Calu3 (cell line): ENCODE data around the gene ARMH3. TPM values are rescaled to one million over a fixed set of nuclear protein-coding genes. Genes with fewer than 3 reads are reported as not detected.

Experiments used
- BruUV-seq: library from RNA; stranded (reverse); fragments of 400-500 nt; replicated peaks from 2 replicates; lab custom pipeline; 2021; lab: Mats Ljungman, UMichigan
- CTCF ChIA-PET: fragments of 300-600 bp; sonication (Branson Sonifier 250); formaldehyde crosslinking; loops from one replicate; lab custom pipeline; 2022; ENCODE audit warnings: antibody characterized with exemption; lab: Charles Lee
- DNase-seq: peaks from one replicate; pipeline ENCODE4 v3.0.0; 2022
- H3K27ac Mint-ChIP-seq: one replicate; pipeline ENCODE4 v1.8.0; 2022; ENCODE audit warnings: mixed read lengths; ENCODE audit not compliant: unreplicated experiment
- H3K27me3 Mint-ChIP-seq: one replicate; pipeline ENCODE4 v1.8.0; 2022; ENCODE audit warnings: mixed read lengths; ENCODE audit not compliant: unreplicated experiment
- H3K36me3 Mint-ChIP-seq: one replicate; pipeline ENCODE4 v1.8.0; 2022; ENCODE audit warnings: mild to moderate bottlenecking, moderate library complexity, mixed read lengths; ENCODE audit not compliant: insufficient read depth, unreplicated experiment
- H3K4me1 Mint-ChIP-seq: one replicate; pipeline ENCODE4 v1.8.0; 2022; ENCODE audit warnings: mild to moderate bottlenecking, low read depth, mixed read lengths; ENCODE audit not compliant: unreplicated experiment
- H3K4me3 Mint-ChIP-seq: one replicate; pipeline ENCODE4 v1.8.0; 2022; ENCODE audit warnings: mild to moderate bottlenecking, low read depth, moderate library complexity, mixed read lengths; ENCODE audit not compliant: unreplicated experiment
- H3K9me3 Mint-ChIP-seq: one replicate; pipeline ENCODE4 v1.8.0; 2022; ENCODE audit warnings: low read depth, mixed read lengths; ENCODE audit not compliant: unreplicated experiment
- intact Hi-C: fragments of 100-400 bp; cut with micrococcal nuclease; formaldehyde crosslinking; loops from one replicate; pipeline ENCODE4 v1.10.0; 2022; ENCODE audit not compliant: unreplicated experiment
- total RNA-seq: library from RNA; stranded (reverse); gene quantifications from 2 replicates; pipeline ENCODE4 v1.2.3, GENCODE V29; 2022
- TF ChIP-seq, protein P1 (sequence below): fragments of 200-600 bp; IDR thresholded peaks from one replicate; pipeline ENCODE4 v1.8.0; 2022; ENCODE audit warnings: antibody characterized with exemption; ENCODE audit not compliant: unreplicated experiment

Gene ARMH3
- total RNA-seq, 1 experiment from 2014 or later, result 14.1 TPM

GRCh38 chr10:101959346-101959916, 96.5 kb downstream of the ARMH3 start:
- CTCF ChIA-PET, result no interaction called here
- DNase-seq, result no peak
- Mint-ChIP-seq H3K4me3 (no peak overlapping the region), H3K27me3 (no peaks in the 10 kb centered on the region), H3K36me3 (no peaks in the 10 kb centered on the region), H3K4me1 (no peaks in the 10 kb centered on the region), H3K27ac (no peak overlapping the region), H3K9me3 (no peaks in the 10 kb centered on the region)
- intact Hi-C loops, result no loop called here
- no TSS peak for BruUV-seq
- TF ChIP-seq, protein P1, sequence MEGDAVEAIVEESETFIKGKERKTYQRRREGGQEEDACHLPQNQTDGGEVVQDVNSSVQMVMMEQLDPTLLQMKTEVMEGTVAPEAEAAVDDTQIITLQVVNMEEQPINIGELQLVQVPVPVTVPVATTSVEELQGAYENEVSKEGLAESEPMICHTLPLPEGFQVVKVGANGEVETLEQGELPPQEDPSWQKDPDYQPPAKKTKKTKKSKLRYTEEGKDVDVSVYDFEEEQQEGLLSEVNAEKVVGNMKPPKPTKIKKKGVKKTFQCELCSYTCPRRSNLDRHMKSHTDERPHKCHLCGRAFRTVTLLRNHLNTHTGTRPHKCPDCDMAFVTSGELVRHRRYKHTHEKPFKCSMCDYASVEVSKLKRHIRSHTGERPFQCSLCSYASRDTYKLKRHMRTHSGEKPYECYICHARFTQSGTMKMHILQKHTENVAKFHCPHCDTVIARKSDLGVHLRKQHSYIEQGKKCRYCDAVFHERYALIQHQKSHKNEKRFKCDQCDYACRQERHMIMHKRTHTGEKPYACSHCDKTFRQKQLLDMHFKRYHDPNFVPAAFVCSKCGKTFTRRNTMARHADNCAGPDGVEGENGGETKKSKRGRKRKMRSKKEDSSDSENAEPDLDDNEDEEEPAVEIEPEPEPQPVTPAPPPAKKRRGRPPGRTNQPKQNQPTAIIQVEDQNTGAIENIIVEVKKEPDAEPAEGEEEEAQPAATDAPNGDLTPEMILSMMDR, result no peak

DNA sequence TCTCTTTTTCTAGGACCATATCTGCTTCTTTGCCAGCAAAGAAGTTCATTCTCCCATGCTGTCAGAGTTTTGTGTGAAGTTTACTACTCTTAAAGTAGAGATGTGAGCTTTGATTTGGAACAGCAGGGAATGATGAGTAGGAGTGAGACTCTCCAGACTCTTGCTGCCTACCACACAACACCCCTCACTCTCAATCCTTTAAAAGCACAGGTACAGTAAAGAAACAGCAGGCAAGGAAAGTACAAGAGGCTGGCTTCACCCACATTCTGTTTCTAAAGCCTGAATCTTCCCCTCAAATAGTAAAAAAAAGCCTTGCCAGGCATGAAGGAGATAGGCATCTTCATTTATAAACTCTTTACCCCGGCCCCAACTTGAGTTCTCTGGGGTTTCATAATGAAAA, 97.3 kb downstream of the ARMH3 start:
- CTCF ChIA-PET, result no interaction called here
- Mint-ChIP-seq H3K36me3 (no peaks in the 10 kb centered on the region), H3K27me3 (no peaks in the 10 kb centered on the region), H3K9me3 (no peaks in the 10 kb centered on the region), H3K27ac (no peak overlapping the region), H3K4me1 (no peaks in the 10 kb centered on the region), H3K4me3 (no peak overlapping the region)
- DNase-seq, result no peak
- intact Hi-C loops, result no loop called here
- BruUV-seq, result no TSS peak
- TF ChIP-seq, protein P1, result no peak

- CTCF ChIA-PET, result interaction anchor here (0.6 kb wide), 1 partner anchor 98 kb away, joined by 3 read pairs; no protein-coding TSS in a partner anchor
Observed at GRCh38 chr10:101956898-101957297, 99.1 kb downstream of the ARMH3 start.

GRCh38 chr10:101956117-101956516, 99.9 kb downstream of the ARMH3 start:
- TF ChIP-seq, protein P1, result no peak
- Mint-ChIP-seq H3K27ac (no peak overlapping the region), H3K4me3 (no peak overlapping the region), H3K27me3 (no peaks in the 10 kb centered on the region), H3K4me1 (no peaks in the 10 kb centered on the region), H3K36me3 (no peaks in the 10 kb centered on the region), H3K9me3 (no peaks in the 10 kb centered on the region)
- BruUV-seq, result no TSS peak
- CTCF ChIA-PET, result no interaction called here
- intact Hi-C loops, result no loop called here
- no peak for DNase-seq

More at GRCh38 chr10:101956898-101957297, 99.1 kb downstream of the ARMH3 start:
- no peaks in the 10 kb centered on the region for H3K27me3 Mint-ChIP-seq
- TF ChIP-seq, protein P1, result no peak
- no peaks in the 10 kb centered on the region for H3K36me3 Mint-ChIP-seq
- DNase-seq, result no peak
- H3K27ac Mint-ChIP-seq, result no peak overlapping the region
- BruUV-seq, result no TSS peak
- no peaks in the 10 kb centered on the region for H3K9me3 Mint-ChIP-seq
- H3K4me3 Mint-ChIP-seq, result no peak overlapping the region
- intact Hi-C loops, result no loop called here
- no peaks in the 10 kb centered on the region for H3K4me1 Mint-ChIP-seq
